ENCODE data around the gene TMEM19. TPM values are rescaled to one million over a fixed set of nuclear protein-coding genes. Genes with fewer than 3 reads are reported as not detected.

The TMEM19 gene
- total RNA-seq, 4 donors from 2014 or later = 10.6 to 35.9 (median 20.1) TPM

GRCh38 chr12:71749666-71750065 is 63.8 kb downstream of the TMEM19 start:
- no peak for TF ChIP-seq CTCF (IDR thresholded peaks at IDR 0.05)
- TF ChIP-seq POLR2A (IDR thresholded peaks at IDR 0.05) = no peak

GRCh38 chr12:71752891-71753290 is 67.0 kb downstream of the TMEM19 start:
- Histone ChIP-seq H3K4me1 (no peaks in the 10 kb centered on the region), H3K27ac (no peak overlapping the region), H3K4me3 (no peak overlapping the region), H3K9me3 (no peaks in the 10 kb centered on the region), H3K36me3 (no peaks in the 10 kb centered on the region), H3K27me3 (no peaks in the 10 kb centered on the region)
- no peak for DNase-seq
- intact Hi-C loops (cut with DNase I; ENCODE audit: low total_unique reads) = loop anchor here (10.0 kb wide), 1 partner anchor 88 kb away; the partner anchor contains the start of genes THAP2 and ZFC3H1
- no peak for TF ChIP-seq POLR2A (IDR thresholded peaks at IDR 0.05)

More at GRCh38 chr12:71749666-71750065, 63.8 kb downstream of the TMEM19 start:
- Histone ChIP-seq H3K4me1 (no peaks in the 10 kb centered on the region), H3K9me3 (no peaks in the 10 kb centered on the region), H3K4me3 (no peak overlapping the region), H3K27me3 (no peaks in the 10 kb centered on the region), H3K27ac (no peak overlapping the region), H3K36me3 (no peaks in the 10 kb centered on the region)
- intact Hi-C loops (cut with DNase I; ENCODE audit: low total_unique reads) = loop anchor here (10.0 kb wide), 1 partner anchor 85 kb away; the partner anchor contains the start of genes THAP2 and ZFC3H1
- DNase-seq = no peak

Small RNA genes within 50 kb of the gene (small RNA-seq; reads per million reads assigned to genes)
- gene RF00560 = not detected

Other genes starting within 250 kb of the TMEM19 start
- 10 to 100 TPM in 1 of 4 donors, under 1 TPM in 3; under 0.01 to 34.5 (median 0.43) TPM for gene LGR5, start 246.3 kb upstream of the TMEM19 start, total RNA-seq
- 10 to 100 TPM; 12.6 to 80.7 (median 51.2) TPM for gene ZFC3H1, start 22.2 kb upstream of the TMEM19 start, total RNA-seq
- 10 to 100 TPM in 1 of 4 donors, 1 to 10 TPM in 2, under 1 TPM in 1; 0.88 to 12.8 (median 5.4) TPM for gene THAP2, start 21.8 kb upstream of the TMEM19 start, total RNA-seq
- 10 to 100 TPM; 10.6 to 72.7 (median 24.5) TPM for gene RAB21, start 68.8 kb downstream of the TMEM19 start, total RNA-seq
- gene TBC1D15, start 153.7 kb downstream of the TMEM19 start, total RNA-seq = 10 to 100 TPM; 45.9 to 70.7 (median 57.1) TPM